Lung microvascular endothelial cell (primary cell): ENCODE measurements around the gene C3orf18. TPM values are rescaled to one million over a fixed set of nuclear protein-coding genes. Genes with fewer than 3 reads are reported as not detected.

Experiments
- DNase-seq, 2 donors: peaks; one replicate each; pipeline versions ENCODE4 v3.0.0 to v3.0.0-alpha.2; 2010; ENCODE audit warnings: low read depth in 2 of 2
- total RNA-seq: library from RNA; depleted of rRNA; stranded (reverse); fragments of >200 nt; gene quantifications from 2 replicates; pipeline ENCODE4 v1.2.1, GENCODE V29; 2014

C3orf18 gene
- total RNA-seq, 1 donor from 2014 or later: 1.4 TPM

GRCh38 chr3:50551054-50551659, 16.4 kb downstream of the C3orf18 start:
- no peak for DNase-seq

DNA sequence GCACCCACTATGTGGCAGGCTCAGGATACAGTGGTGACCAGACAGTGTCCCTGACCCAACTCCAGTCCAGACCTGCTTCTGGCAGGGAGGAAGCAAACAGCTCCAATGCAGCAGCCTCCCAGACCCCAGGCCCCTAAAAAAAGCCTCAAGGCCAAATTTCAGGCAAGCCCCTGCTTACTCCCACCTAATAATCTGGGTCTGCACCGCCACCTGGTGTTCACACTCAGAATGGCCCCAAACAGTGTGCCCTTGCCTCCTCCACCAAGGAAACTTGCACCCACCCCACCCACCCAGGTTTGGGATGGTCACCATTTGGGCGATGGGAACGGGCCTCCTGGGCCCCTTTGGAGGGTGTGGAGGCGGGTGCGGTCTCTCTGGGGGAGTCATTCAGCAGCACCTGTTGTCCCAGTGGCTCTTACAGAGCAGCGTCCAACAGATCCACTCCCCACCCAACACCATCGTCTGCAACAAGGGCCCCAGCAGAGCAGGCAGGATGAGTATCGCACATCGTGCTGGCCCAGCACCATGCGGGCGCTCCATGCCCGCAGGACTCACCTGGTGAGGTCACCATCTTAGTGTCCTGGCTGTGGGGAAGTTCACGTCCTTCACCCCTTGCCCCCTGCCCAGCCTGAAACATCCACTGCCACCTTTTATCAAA, 17.3 kb downstream of the C3orf18 start:
- DNase-seq: peak; percentile 41 to 51

GRCh38 chr3:50549226-50549625, 18.3 kb downstream of the C3orf18 start:
- no peak for DNase-seq

- DNase-seq: no peak
Measured at GRCh38 chr3:50545781-50546180, 21.8 kb downstream of the C3orf18 start.

DNA sequence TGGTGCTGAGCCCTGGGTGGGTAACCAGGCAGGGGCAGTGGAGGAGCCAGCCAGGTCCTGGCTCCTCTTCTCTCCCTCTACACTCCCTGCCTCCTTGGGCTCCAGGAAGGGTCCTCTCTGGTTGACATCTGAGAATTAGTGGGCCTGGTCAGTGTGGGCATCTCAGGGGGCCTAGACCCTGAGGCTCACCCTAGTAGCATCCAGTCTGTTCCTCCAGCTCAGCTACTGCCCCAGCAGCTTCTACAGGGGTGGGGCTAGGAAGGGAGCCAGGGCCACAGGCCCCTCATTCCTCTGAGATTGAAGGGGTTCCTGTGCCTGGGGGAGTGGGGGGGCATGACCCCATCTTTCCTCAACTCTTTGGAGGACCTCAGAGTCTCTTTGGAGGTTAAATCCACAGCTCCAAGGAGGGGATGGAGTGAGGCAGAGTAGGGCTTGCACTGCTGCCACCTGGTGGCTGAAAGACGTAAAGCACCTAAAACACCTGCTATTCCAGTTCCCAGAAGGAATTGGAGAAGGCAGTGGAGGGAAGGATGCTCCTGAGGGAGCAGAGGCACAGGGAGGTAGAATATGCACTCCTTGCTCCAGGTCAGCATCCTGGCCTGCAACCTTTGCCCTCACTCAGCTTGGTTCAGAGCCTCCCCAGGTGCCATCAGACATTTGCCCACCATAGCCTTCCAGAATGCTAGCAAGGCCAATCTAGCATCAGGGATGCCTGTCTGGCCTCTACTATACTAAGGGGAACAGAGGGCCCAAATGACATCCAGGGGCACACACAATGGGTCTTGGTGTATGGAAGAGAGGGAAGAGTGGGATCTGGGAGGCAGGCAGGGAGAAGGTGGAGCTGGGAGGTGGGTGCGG, 25.1 kb downstream of the C3orf18 start:
- peak; percentile 55 to 63 for DNase-seq

GRCh38 chr3:50539356-50540286, 27.9 kb downstream of the C3orf18 start:
- DNase-seq: no peak

- DNase-seq: no peak
Measured at GRCh38 chr3:50537421-50538129, 30.0 kb downstream of the C3orf18 start.

DNA sequence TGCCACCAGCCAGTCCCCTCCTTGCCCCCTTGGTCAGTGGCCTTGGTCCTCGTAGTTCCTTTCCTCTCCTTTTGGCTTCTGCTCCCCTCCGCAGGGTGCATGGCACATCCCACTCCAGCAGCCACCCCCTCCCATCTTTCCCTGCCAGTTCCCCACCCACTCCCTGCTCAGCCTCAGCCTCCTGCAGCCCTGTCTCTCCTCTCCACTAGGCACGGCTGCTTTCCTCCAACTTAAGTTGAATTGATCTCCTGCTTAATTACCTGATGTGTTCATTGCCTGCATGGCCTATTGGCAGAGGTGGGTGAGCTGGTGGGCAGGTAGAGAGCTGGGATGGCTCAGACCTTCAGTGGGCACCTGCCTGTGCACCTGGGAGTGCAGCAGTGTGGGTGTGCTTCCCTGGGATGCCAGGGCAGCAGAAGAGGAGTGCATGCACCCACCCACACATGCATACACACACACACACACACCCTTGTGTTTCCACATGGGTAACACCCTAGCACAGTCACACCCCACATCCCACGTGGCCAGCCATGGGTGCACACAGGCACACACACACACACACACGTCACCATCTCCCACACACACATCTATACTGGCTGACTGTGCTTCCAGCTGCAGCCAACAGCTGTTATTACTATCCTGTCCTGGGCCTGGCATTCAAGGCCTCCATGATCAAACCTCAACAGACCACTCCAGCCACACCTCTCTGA, 30.9 kb downstream of the C3orf18 start:
- no peak for DNase-seq

DNA sequence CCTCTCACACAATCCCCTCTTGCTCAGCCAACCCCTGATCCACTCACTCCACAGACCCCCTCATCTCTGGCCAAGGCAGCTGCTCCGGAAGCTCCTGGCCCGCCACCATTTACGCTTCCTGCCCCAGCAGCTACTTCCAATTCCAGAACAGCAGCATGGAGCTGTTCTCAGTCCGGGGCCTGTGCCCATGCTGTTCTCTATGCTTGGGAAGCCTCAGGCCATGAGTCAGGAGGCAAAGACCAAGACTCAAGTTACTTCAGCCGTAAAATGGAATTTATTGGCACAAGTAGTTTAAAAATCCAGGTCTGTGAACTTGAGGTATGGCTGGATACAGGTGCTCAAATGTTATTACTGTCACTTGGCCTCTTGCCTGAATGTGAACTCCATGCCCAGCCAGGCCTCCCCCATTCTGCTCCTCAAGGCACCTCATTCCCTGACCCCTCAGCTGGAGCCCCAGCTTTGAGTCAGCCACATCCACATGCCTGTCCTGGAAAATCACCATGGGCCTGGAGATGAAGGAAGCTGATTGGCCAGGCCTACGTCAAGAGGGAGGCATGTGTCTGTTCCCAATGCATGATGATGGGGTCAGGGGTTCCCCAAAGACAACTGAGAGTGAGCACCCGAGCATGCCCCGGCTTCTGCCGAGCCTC, 32.7 kb downstream of the C3orf18 start:
- no peak for DNase-seq

DNA sequence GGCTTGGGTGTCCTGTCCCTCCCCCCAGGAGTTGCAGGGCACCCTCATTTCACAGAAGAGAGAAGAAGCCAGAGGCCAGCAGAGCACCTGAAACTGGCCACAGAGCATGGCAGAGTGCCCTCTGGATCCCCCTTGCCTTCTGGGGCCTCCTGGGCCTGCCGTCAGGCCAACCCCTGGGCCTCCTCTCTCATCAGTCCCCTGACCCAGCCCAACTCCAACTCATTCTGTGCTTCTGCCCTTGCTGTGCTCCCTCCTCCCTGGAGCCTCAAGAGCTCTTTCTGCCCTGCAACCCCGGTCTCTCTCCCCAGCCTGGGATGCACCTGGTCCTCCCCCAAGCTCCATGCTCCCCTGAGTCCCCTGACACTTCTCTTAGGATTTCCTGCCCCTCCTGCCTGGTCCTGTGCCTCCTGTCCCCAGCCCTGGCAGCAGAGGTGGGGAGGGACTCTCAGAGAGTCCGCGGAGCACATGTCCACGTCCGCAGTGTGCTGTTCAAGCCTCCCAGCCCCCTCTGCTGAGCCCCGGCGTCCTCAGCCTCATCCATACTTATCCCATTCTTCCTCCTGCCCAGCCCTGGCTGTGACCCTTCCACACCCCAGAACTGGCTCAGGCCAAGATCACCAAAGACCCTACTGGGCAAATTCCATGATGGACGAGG, 33.6 kb downstream of the C3orf18 start:
- DNase-seq: no peak

GRCh38 chr3:50533316-50533715, 34.2 kb downstream of the C3orf18 start:
- DNase-seq: no peak

GRCh38 chr3:50532062-50532705, 35.4 kb downstream of the C3orf18 start:
- no peak for DNase-seq

GRCh38 chr3:50531201-50531600, 36.3 kb downstream of the C3orf18 start:
- DNase-seq: no peak

DNA sequence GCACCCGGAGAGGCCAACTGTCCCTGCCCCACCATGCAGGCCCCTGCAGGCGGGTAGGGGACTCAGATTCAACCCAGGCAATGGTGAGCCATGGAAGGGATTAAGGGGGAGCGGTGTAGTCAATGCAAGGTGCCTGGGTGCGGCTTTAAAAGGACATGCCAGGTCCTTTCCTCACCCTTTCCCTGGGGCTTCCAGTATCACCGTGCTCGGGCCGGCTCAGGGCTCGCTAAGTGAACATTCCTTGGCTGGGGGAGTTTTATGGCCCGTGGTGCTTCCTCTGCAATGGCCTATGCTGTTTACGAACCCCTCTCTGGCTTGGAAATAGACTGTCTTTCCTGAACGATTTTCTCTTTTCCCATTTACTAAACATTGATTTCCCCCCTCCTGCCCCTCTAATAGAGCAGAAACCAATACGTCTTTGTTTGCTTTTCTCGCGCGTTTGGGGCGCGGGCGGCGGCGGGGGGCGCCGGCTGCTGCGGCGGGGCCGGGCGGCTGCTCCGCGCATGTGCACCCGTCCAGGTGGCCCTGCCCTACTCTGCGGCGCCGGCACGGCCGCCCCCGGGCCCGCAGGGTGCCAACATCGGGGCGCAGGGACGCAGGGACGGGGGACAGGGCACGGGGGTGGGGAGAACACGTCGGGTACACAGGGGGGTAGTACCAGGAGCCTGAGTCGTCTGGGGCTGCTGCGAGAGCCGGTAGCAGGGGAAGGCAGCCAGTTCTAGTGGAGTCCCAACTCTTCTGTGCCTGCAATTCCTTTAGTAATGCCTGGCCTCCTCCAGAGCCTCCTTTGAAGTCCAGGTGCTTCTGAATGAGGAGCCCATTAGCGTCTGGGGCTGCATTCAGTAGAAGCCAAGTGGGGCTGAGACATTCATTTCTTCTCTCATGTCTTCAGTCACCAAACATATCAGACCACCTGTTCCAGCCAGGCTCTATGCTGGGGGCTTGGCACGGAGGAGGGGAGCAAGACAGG, 37.3 kb downstream of the C3orf18 start:
- no peak for DNase-seq

- peak; percentile 32 to 40 for DNase-seq
Measured at GRCh38 chr3:50525987-50526386, 41.6 kb downstream of the C3orf18 start.

DNA sequence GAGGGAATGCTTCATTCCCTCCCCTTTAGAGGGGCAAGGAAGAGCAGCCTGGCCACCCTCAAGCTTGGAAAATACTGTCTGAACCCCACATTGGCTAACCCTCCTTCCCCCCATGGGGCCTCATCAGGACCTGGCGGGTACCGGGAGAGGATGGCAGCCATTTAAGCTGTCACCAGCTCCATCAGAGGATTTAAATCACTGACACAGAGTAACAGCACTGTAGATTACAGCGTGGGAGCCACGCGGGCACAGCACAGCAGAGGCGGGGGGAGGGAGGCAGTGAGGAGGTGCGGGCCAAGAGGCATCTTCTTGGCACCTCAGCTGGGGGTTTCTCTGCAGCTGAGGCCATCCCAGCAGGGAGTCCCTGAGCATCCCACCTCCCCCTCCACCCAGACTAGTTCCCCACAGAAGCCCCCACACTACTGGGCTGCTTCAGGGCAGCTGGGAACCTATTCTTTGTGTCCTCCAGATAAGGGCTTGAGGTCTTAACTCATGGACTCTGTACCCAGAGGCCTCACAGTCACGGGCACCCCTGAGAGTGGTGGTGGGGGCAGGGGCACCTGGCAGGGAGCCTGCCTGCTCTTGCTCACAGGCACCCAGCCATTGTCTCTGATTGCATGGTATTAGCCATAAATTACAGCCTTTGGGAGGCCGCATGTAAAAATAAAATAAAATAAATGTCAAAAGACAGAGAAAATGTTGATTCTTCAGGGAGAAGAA, 42.2 kb downstream of the C3orf18 start:
- no peak for DNase-seq

- no peak for DNase-seq
Measured at GRCh38 chr3:50524746-50525145, 42.8 kb downstream of the C3orf18 start.
